HepG2 (cell line): ENCODE data around the gene SMPD1. TPM values are rescaled to one million over a fixed set of nuclear protein-coding genes. Genes with fewer than 3 reads are reported as not detected.

ENCODE experiments used
- ATAC-seq: fragments of 200-7000 bp; cut with Tn5 transposase; 3 replicates; pipeline ENCODE4 v1.9.1; 2020; ENCODE audit warnings: mild to moderate bottlenecking, moderate library complexity
- BruUV-seq: library from RNA; stranded (reverse); fragments of 400-500 nt; replicated peaks from 2 replicates; lab custom pipeline; 2021; lab: Mats Ljungman, UMichigan
- CTCF ChIA-PET: fragments of 300-600 bp; formaldehyde crosslinking; extraction: SDS; loops from one replicate; lab custom pipeline; 2021; ENCODE audit warnings: low total read pairs, inconsistent platforms, low intra/inter-chr PET ratio; lab: Yijun Ruan, JAX
- POLR2A ChIA-PET: fragments of 350-600 bp; sonication (Branson Sonifier 250); formaldehyde crosslinking; loops from one replicate; lab custom pipeline; 2020; ENCODE audit warnings: antibody characterized with exemption, inconsistent platforms; lab: Yijun Ruan, JAX
- DNase-seq: peaks from one replicate; pipeline ENCODE4 v3.0.0-alpha.2; 2015; ENCODE audit warnings: low spot score
- FAIRE-seq: peaks from 3 replicates; lab custom pipeline; 2011; peaks lifted over from hg19 to GRCh38; lab: Jason Lieb, UNC
- H2AFZ ChIP-seq: one replicate; pipeline ENCODE4 v1.6.1; 2011; ENCODE audit warnings: low read length, inconsistent platforms
- H3K27ac ChIP-seq: fragments of 300-600 bp; 3 replicates; pipeline ENCODE4 v1.8.0; 2011; ENCODE audit warnings: mixed run types, mild to moderate bottlenecking, mixed read lengths, low read length, inconsistent platforms; ENCODE audit not compliant: insufficient read depth; ENCODE audit errors: extremely low read length
- H3K27me3 ChIP-seq, 2 experiments: fragments of 200-600 bp in 1 of 2; 2 replicates in 1 of 2; 3 replicates in 1 of 2; pipeline versions ENCODE4 v1.6.0 to v1.8.0; 2011; ENCODE audit warnings: low read length in 2 of 2, mild to moderate bottlenecking in 2 of 2, moderate library complexity in 2 of 2, inconsistent platforms in 1 of 2; ENCODE audit not compliant: insufficient read depth in 2 of 2, control insufficient read depth in 1 of 2
- H3K36me3 ChIP-seq, 2 experiments: fragments of 200-600 bp in 1 of 2; replicated peaks in 1 of 2; 2 replicates in 1 of 2; 3 replicates in 1 of 2; pipeline versions ENCODE4 v1.5.1 to v1.8.0; 2011; ENCODE audit warnings: low read length in 2 of 2, inconsistent platforms in 1 of 2; ENCODE audit not compliant: insufficient read depth in 2 of 2, control insufficient read depth in 1 of 2
- H3K4me1 ChIP-seq: 2 replicates; pipeline ENCODE4 v1.5.1; 2012; ENCODE audit warnings: low read length, inconsistent platforms; ENCODE audit not compliant: insufficient read depth
- H3K4me2 ChIP-seq: 2 replicates; pipeline ENCODE4 v1.6.0; 2011; ENCODE audit warnings: low read depth, low read length, inconsistent platforms
- H3K4me3 ChIP-seq, 3 experiments: fragments of 200-600 bp in 1 of 3; sonication (generic), shearing (Covaris generic) in 1 of 3; replicated peaks in 1 of 3; 2 replicates each; pipeline ENCODE4 v1.5.1; 2011 to 2016; ENCODE audit warnings: low read length in 3 of 3, inconsistent platforms in 2 of 3, low read depth in 2 of 3, mild to moderate bottlenecking in 2 of 3, control low read depth in 1 of 3, mixed read lengths in 1 of 3; ENCODE audit not compliant: insufficient read depth in 1 of 3
- H3K79me2 ChIP-seq: one replicate; pipeline ENCODE4 v1.6.1; 2011; ENCODE audit warnings: low read length, inconsistent platforms; ENCODE audit not compliant: insufficient read depth
- H3K9ac ChIP-seq: 2 replicates; pipeline ENCODE4 v1.6.0; 2011; ENCODE audit warnings: mild to moderate bottlenecking, low read depth, low read length, inconsistent platforms; ENCODE audit not compliant: insufficient read depth
- H3K9me3 ChIP-seq: 2 replicates; pipeline ENCODE4 v1.5.1; 2012; ENCODE audit warnings: mild to moderate bottlenecking, low read length
- H4K20me1 ChIP-seq: 2 replicates; pipeline ENCODE4 v1.6.0; 2011; ENCODE audit warnings: inconsistent platforms, mild to moderate bottlenecking, low read length, moderate library complexity; ENCODE audit not compliant: insufficient read depth
- ARHGAP35 ChIP-seq: sonication (generic); formaldehyde crosslinking; IDR thresholded peaks from 2 replicates; pipeline ENCODE4 v1.9.0; 2022; ENCODE audit warnings: mild to moderate bottlenecking, inconsistent platforms, moderate library complexity, missing genetic modification reagents, borderline replicate concordance
- DDIT3 ChIP-seq: sonication (generic); formaldehyde crosslinking; IDR thresholded peaks from 2 replicates; pipeline ENCODE4 v1.4.0; 2020; ENCODE audit warnings: mild to moderate bottlenecking, missing genetic modification reagents
- KLF16 ChIP-seq, 2 experiments: sonication (generic) in 1 of 2; formaldehyde crosslinking in 1 of 2; IDR thresholded peaks; 2 replicates each; pipeline versions ENCODE4 v1.6.1 to v1.8.0; 2016 to 2023; ENCODE audit warnings: missing genetic modification reagents in 2 of 2, missing compliant biosample characterization in 1 of 2
- NR1H2 ChIP-seq: sonication (generic); formaldehyde crosslinking; IDR thresholded peaks from 2 replicates; pipeline ENCODE4 v1.8.1; 2022; ENCODE audit warnings: low read depth, missing genetic modification reagents, borderline replicate concordance
- ZBTB8A ChIP-seq: sonication (generic); formaldehyde crosslinking; IDR thresholded peaks from 2 replicates; pipeline ENCODE4 v1.4.0; 2020; ENCODE audit warnings: mild to moderate bottlenecking, low read depth, missing genetic modification reagents, borderline replicate concordance
- ZKSCAN1 ChIP-seq: fragments of 150-350 bp; IDR thresholded peaks from 2 replicates; pipeline ENCODE4 v1.6.1; 2014; ENCODE audit warnings: low read length
- ZNF709 ChIP-seq: sonication (generic); formaldehyde crosslinking; IDR thresholded peaks from 2 replicates; pipeline ENCODE4 v1.5.0; 2020; ENCODE audit warnings: mild to moderate bottlenecking, missing genetic modification reagents
- ZNF761 ChIP-seq: sonication (generic); formaldehyde crosslinking; conservative IDR thresholded peaks from 2 replicates; pipeline ENCODE4 v1.4.0; 2020; ENCODE audit warnings: mild to moderate bottlenecking, missing genetic modification reagents
- ZNF772 ChIP-seq: sonication (generic); formaldehyde crosslinking; IDR thresholded peaks from 2 replicates; pipeline ENCODE4 v1.5.0; 2020; ENCODE audit warnings: mild to moderate bottlenecking, missing genetic modification reagents
- ZNF776 ChIP-seq: sonication (generic); formaldehyde crosslinking; IDR thresholded peaks from 2 replicates; pipeline ENCODE4 v1.4.0; 2020; ENCODE audit warnings: mild to moderate bottlenecking, missing genetic modification reagents
- ZNF850 ChIP-seq: sonication (generic); formaldehyde crosslinking; conservative IDR thresholded peaks from 2 replicates; pipeline ENCODE4 v1.9.0; 2021; ENCODE audit warnings: mild to moderate bottlenecking, missing genetic modification reagents
- WGBS: methylation state at CpG from one replicate; pipeline ENCODE4 v1.1.6; 2017; ENCODE audit warnings: low lambda C conversion rate; 5-methylcytosine and 5-hydroxymethylcytosine counted together
- in situ Hi-C: cut with HindIII; loops from 2 replicates; pipeline ENCODE4 v1.10.0; 2017; ENCODE audit warnings: low pct_unique_long_range_greater_than_20kb; ENCODE audit not compliant: extremely low pct_ligation_motif_present
- intact Hi-C: fragments of 100-400 bp; cut with micrococcal nuclease; formaldehyde crosslinking; loops from one replicate; pipeline ENCODE4 v1.10.0; 2022; ENCODE audit not compliant: unreplicated experiment
- polyA plus RNA-seq, 8 experiments: library from polyadenylated mRNA; depleted of rRNA in 3 of 8; stranded (reverse) in 7 of 8; unstranded in 1 of 8; fragments of >200 nt; fragmentation: Illumina TruSeq in 4 of 8; extraction: Trizol in 4 of 8; gene quantifications; 2 replicates each; pipeline versions ENCODE4 v1.2.1 to v1.2.3, GENCODE V29; 2011 to 2016; ENCODE audit warnings: low read depth in 4 of 8, missing spikeins in 1 of 8, mixed read lengths in 1 of 8; ENCODE audit not compliant: insufficient read depth in 1 of 8
- total RNA-seq, 5 experiments: library from RNA; depleted of rRNA; stranded (reverse); fragments of >200 nt; fragmentation: Illumina TruSeq; extraction: Trizol; gene quantifications; 2 replicates each; pipeline ENCODE4 v1.2.3, GENCODE V29; 2016; ENCODE audit warnings: low read depth in 1 of 5
- TF ChIP-seq, protein P1 (sequence below): sonication (generic); formaldehyde crosslinking; IDR thresholded peaks from 2 replicates; pipeline ENCODE4 v1.8.0; 2022; ENCODE audit warnings: low read depth, missing genetic modification reagents
- TF ChIP-seq, protein P2 (sequence below): sonication (generic); formaldehyde crosslinking; IDR thresholded peaks from 2 replicates; pipeline ENCODE4 v1.4.0; 2020; ENCODE audit warnings: missing genetic modification reagents, borderline replicate concordance

Gene SMPD1
- total and polyA plus RNA-seq, 2 of the 13 experiments (the other 11 are each of a cell fraction or from before 2014, with no cell fraction given), result 6.3 to 8.4 TPM

DNA sequence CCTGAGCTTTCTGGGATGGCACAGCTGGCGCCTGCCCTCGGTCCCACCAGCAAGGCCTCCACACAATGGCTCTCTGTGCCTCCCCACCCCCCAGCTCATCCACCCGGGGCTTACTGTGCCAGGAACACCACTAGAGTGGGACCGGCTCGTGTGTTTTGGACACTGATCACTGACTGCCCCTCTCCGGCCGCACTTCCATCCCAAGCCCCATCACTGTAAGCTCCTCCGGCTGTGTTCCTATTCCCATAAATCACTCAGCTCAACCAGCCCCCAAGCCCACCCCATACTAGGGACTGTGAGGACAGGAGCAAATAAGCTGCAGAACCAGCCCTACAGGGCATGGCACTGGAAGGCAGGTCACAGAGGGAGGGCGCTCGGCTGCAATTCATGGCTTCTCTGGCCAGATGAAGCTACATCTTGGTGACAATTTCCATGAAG lies 21.3 kb downstream of the SMPD1 start:
- no peak overlapping the region for H3K4me2 ChIP-seq
- no peak overlapping the region for H3K4me3 ChIP-seq
- intact Hi-C loops (no loop called here), in situ Hi-C loops (no loop called here)
- no peaks in the 10 kb centered on the region for H3K9me3 ChIP-seq
- TF ChIP-seq DDIT3 (CRISPR knock-in tag) (no peak), ZNF761 (CRISPR knock-in tag) (no peak), ZNF709 (CRISPR knock-in tag) (no peak), ZNF776 (CRISPR knock-in tag) (no peak), ZBTB8A (no peak), ARHGAP35 (CRISPR knock-in tag) (no peak), ZNF772 (no peak), KLF16 (CRISPR knock-in tag; IDR thresholded peaks at IDR 0.05) (no peak), ZNF850 (no peak), ZKSCAN1 (no peak), NR1H2 (no peak)
- TF ChIP-seq, protein P1, sequence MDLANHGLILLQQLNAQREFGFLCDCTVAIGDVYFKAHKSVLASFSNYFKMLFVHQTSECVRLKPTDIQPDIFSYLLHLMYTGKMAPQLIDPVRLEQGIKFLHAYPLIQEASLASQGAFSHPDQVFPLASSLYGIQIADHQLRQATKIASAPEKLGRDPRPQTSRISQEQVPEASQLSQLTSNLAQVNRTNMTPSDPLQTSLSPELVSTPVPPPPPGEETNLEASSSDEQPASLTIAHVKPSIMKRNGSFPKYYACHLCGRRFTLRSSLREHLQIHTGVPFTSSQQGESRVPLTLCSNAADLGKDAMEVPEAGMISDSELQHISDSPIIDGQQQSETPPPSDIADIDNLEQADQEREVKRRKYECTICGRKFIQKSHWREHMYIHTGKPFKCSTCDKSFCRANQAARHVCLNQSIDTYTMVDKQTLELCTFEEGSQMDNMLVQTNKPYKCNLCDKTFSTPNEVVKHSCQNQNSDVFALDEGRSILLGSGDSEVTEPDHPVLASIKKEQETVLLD (CRISPR knock-in tag), result no peak
- TF ChIP-seq, protein P2, sequence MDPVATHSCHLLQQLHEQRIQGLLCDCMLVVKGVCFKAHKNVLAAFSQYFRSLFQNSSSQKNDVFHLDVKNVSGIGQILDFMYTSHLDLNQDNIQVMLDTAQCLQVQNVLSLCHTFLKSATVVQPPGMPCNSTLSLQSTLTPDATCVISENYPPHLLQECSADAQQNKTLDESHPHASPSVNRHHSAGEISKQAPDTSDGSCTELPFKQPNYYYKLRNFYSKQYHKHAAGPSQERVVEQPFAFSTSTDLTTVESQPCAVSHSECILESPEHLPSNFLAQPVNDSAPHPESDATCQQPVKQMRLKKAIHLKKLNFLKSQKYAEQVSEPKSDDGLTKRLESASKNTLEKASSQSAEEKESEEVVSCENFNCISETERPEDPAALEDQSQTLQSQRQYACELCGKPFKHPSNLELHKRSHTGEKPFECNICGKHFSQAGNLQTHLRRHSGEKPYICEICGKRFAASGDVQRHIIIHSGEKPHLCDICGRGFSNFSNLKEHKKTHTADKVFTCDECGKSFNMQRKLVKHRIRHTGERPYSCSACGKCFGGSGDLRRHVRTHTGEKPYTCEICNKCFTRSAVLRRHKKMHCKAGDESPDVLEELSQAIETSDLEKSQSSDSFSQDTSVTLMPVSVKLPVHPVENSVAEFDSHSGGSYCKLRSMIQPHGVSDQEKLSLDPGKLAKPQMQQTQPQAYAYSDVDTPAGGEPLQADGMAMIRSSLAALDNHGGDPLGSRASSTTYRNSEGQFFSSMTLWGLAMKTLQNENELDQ (CRISPR knock-in tag), result no peak
- H2AFZ ChIP-seq, result no peak overlapping the region
- no peaks in the 10 kb centered on the region for H3K36me3 ChIP-seq
- WGBS, result 65% methylated on average over 10 of the region's 10 CpGs
- peaks cover 0 to 5% of the 10 kb centered on the region in 2 experiments; a peak in 2 of 5 replicates for H3K27me3 ChIP-seq
- FAIRE-seq (no peak), ATAC-seq (no peak), DNase-seq (no peak)
- CTCF ChIA-PET, result no interaction called here
- H3K79me2 ChIP-seq, result no peaks in the 10 kb centered on the region
- POLR2A ChIA-PET, result interaction anchor here (1.1 kb wide), 1 partner anchor 22 kb away, joined by 3 read pairs; the partner anchor contains the start of gene SMPD1
- peaks cover 4% of the 10 kb centered on the region for H3K4me1 ChIP-seq
- no peak overlapping the region for H3K9ac ChIP-seq
- no peaks in the 10 kb centered on the region for H4K20me1 ChIP-seq
- no TSS peak for BruUV-seq
- H3K27ac ChIP-seq, result no peak overlapping the region
